Neuron (in vitro differentiated cells): Measurements from ENCODE around the gene SLC13A2.

Experiments used
- H2AFZ ChIP-seq: one replicate; pipeline ENCODE4 v1.6.1; 2013; ENCODE audit warnings: low read depth, mild to moderate bottlenecking, inconsistent platforms, low read length, moderate library complexity
- H3K27me3 ChIP-seq: one replicate; pipeline ENCODE4 v1.6.1; 2013; ENCODE audit warnings: low read length; ENCODE audit not compliant: insufficient read depth
- H3K36me3 ChIP-seq: one replicate; pipeline ENCODE4 v1.6.1; 2013; ENCODE audit warnings: low read length; ENCODE audit not compliant: insufficient read depth
- H3K4me1 ChIP-seq: one replicate; pipeline ENCODE4 v1.6.1; 2013; ENCODE audit warnings: low read length; ENCODE audit not compliant: insufficient read depth
- H3K4me3 ChIP-seq: 2 replicates; pipeline ENCODE4 v1.5.1; 2013; ENCODE audit warnings: mild to moderate bottlenecking, low read length, moderate library complexity
- H3K9me3 ChIP-seq: one replicate; pipeline ENCODE4 v1.6.1; 2013; ENCODE audit warnings: low read length

The SLC13A2 gene

DNA sequence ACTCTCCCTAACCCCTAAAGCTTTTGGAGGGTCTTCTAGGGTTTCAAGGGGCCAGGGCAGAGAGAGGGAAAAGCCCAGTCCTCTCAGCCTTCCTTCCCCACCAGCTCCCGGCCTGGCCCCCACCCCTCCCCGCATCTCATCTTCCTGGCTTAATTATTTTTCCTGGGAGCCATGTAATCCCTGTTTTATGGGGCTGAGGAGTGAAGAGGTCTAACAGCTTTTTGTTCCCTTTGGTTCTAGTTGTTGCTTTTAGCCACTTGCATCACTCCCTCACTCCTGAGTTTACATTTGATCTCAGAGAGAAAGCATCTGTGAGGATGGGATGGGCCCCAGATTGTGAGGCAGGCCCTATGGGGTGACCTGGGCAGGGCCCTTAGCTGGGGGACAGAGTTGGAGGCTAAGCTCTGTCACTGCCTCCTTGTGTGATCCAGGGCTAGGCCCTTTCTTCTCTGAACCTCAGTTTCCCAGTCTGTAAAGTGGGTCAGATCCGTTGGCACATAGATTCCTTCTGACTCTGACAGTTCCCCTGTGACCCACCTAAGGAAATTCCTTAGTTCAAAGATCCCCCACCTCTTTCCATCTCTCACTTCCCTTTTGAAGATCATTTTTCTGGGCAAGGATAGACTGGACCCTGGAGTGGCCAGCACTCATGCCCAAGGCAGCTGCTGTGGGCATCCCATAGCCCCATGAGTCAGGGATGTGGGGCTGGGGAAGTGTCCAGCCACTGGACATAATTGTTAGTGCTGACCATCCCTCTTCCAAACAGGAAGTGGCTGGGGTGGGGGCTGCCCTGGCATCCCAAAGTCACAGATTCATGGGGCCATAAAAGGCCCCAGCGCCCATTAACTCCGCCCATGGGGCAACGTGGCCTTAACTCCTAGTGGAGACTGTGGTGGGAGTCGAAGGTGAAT is 58.9 kb downstream of the SLC13A2 start:
- Histone ChIP-seq H2AFZ (no peak overlapping the region), H3K27me3 (peaks cover 20% of the 10 kb centered on the region), H3K36me3 (no peaks in the 10 kb centered on the region), H3K9me3 (no peaks in the 10 kb centered on the region), H3K4me3 (no peak overlapping the region), H3K4me1 (peaks cover 10% of the 10 kb centered on the region)

DNA sequence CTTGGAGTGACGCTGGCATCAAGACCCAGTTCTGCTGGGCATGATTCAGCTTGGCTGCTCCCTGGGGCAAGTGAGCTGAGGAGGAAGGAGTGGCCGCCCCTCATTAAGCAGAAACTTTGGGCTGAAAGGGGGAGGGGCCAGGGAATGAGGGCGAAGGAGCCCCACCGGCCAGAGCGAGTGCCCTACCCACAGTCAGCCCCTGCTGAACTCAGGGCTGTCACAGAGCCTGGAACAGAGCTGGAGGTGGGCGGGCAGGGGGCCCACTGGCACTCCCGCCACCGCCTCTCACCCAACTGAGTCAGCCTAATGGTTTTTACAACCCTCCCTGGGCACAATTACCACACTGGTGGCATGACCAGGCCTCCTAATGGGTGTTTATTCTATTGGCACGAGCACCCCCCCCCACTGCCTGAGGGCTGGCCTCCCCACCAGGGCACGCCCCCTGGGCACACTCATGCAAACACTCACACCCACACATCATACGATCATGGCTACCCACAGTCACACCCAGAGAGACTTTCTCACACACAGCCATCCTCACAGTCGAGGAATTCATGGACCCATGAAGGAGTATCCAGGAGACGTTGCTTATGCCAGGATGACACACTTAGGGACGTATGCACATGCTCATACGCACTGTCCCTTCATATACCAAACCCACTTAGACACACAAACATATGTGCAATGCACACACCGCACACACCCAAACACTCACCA is 59.8 kb downstream of the SLC13A2 start:
- Histone ChIP-seq H2AFZ (no peak overlapping the region), H3K4me3 (no peak overlapping the region), H3K4me1 (peaks cover 8% of the 10 kb centered on the region), H3K9me3 (no peaks in the 10 kb centered on the region), H3K27me3 (peaks cover 22% of the 10 kb centered on the region), H3K36me3 (no peaks in the 10 kb centered on the region)

DNA sequence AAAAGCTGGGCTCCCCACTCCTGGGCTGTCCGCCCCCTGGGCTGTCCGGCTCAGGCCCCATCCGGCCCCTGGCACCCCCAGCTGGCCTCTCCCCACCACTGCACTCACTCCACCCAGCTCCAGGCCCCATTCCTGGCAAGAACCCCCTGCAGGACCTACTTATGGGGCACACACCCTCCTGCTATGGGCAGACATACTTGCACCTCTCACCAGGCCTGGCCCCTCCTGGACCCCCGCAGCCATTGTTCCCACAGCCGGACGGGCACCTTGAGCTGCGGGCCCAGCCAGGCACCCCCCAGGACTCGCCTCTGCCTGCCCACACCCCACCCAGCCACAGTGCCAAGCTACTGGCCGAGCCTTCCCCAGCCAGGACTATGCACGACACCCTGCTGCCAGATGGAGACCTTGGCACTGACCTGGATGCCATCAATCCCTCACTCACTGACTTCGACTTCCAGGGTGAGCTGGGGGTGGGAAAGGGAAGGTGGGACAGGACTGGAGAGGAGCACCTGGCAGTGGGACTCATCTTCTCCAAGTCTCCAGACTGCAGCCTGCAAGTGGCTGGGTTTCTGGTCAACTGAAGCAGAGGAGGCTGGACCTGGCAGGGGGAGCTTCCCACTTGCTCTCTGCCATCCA is 61.4 kb downstream of the SLC13A2 start:
- H3K4me1 ChIP-seq = no peaks in the 10 kb centered on the region
- peaks cover 24% of the 10 kb centered on the region for H3K27me3 ChIP-seq
- H3K4me3 ChIP-seq = no peak overlapping the region
- no peaks in the 10 kb centered on the region for H3K9me3 ChIP-seq
- no peak overlapping the region for H2AFZ ChIP-seq
- H3K36me3 ChIP-seq = no peaks in the 10 kb centered on the region

DNA sequence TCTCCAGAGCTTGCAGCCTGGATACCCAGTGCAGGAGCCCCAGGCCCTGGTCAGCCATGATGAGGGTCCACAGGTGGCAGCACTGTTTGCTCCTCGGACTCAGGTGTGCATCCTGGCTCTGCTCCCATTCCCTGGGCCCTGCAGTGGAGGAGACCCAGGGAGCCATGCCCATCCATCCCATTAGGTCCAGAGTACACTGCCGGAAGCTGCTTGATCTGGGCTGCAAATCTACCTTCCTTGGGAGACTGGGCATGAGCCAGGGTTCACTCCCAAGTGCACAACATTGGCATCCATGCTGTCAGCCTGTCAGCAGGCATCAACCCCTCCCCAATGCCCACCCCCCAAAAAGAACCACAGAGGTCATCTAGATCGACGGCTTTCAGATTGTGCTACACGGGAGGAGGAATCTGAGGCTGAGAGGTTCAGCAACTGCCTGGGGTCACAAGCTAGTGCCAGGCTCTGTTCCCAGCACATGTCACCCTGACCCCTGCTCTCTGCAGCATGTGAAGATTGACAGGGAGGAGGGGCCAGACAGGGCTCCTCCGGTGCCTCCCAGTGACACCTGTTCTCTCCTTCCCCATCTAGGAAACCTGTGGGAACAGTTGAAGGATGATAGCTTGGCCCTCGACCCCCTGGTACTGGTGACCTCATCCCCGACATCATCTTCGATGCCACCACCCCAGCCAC is 63.2 kb downstream of the SLC13A2 start:
- Histone ChIP-seq H2AFZ (no peak overlapping the region), H3K27me3 (peaks cover 24% of the 10 kb centered on the region), H3K9me3 (no peaks in the 10 kb centered on the region), H3K36me3 (no peaks in the 10 kb centered on the region), H3K4me3 (no peak overlapping the region), H3K4me1 (no peaks in the 10 kb centered on the region)

DNA sequence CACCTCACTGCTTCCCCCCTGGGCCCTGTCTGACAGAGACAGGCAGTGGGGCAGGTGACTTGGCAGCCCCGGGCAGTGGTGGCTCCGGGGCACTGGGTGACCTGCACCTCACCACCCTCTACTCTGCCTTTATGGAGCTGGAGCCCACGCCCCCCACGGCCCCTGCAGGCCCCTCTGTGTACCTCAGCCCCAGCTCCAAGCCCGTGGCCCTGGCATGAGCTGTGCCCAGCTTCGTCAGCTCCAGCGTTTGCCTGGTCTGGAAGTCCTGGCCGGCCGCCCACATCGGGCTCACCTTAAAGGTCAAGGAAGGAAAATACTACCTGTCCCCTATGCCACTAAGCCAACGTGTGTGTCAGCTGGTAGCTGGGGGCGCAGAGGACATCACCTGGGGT is 63.8 kb downstream of the SLC13A2 start:
- H3K4me3 ChIP-seq = no peak overlapping the region

DNA sequence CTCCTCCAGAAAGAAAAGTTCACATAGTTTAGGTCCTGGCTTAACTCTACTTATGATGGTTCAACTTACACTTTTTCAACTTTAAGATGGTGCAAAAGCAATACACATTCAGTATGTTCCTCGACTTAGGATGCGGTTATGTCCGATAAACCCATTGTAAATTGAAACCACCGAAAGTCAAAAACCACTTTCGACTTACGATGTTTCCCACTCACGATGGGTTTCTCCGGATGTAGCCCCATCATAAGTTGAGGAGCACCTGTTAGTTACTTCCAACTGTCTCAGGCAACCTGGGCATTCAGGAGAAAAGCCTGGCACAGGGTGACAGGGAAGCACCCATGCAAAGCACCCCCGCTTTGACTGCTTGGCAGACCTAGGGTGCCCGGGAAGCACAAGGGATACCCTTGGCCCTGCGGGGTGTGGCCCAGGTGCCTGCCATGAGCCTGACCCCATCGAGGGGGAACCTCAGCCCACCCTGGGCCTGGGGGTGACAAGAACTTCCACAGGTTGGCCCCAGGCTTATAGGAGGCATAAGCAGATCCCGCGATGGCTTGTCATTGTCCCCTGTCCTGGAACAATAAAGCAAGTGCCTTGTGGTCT is 65.0 kb downstream of the SLC13A2 start:
- no peak overlapping the region for H2AFZ ChIP-seq
- peaks cover 24% of the 10 kb centered on the region for H3K27me3 ChIP-seq
- no peaks in the 10 kb centered on the region for H3K36me3 ChIP-seq
- no peaks in the 10 kb centered on the region for H3K4me1 ChIP-seq
- no peak overlapping the region for H3K4me3 ChIP-seq
- H3K9me3 ChIP-seq = no peaks in the 10 kb centered on the region

More for the DNA sequence above, 63.8 kb downstream of the SLC13A2 start:
- no peaks in the 10 kb centered on the region for H3K4me1 ChIP-seq
- H2AFZ ChIP-seq = no peak overlapping the region
- peaks cover 24% of the 10 kb centered on the region for H3K27me3 ChIP-seq
- H3K36me3 ChIP-seq = no peaks in the 10 kb centered on the region
- no peaks in the 10 kb centered on the region for H3K9me3 ChIP-seq

DNA sequence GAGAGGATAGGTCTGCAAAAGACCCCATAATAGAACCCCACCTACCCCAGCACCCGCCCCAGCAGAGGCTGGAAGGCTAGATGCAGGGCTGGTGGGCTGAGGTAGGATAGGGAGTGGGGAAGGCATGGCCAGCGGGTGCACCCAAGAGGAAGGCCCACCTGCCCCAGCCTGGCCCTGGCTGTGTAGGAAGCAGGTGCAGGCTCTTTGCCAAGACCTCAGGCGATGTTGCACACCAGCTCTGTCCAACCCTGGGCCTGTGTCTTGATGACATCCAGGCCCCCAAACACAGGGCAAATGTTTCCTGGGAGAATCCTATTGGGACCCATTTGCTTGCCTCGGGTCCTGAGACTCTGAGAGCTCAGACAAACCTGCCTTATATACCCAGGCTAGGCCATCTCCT is 66.8 kb downstream of the SLC13A2 start:
- H3K9me3 ChIP-seq = no peaks in the 10 kb centered on the region
- no peak overlapping the region for H3K4me3 ChIP-seq
- H3K36me3 ChIP-seq = no peaks in the 10 kb centered on the region
- no peak overlapping the region for H2AFZ ChIP-seq
- no peaks in the 10 kb centered on the region for H3K4me1 ChIP-seq
- peaks cover 20% of the 10 kb centered on the region for H3K27me3 ChIP-seq

DNA sequence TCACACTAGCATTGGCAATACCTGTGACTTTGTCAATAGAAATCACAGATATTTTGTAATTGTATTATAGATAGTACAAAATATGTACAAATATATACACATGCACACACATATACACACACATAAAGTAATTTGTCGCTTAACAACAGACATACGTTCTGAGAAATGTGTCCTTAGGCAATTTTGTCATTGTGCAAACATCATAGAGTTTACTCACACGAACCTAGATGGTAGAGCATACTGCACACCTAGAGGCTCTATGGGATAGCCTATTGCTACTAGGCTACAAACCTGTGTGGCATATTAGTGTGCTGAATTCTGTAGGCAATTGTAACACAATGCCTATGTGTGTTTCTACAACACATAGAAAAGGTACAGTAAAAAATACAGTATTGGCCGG is 68.0 kb downstream of the SLC13A2 start:
- Histone ChIP-seq H3K4me3 (no peak overlapping the region), H3K4me1 (no peaks in the 10 kb centered on the region), H3K9me3 (no peaks in the 10 kb centered on the region), H3K36me3 (no peaks in the 10 kb centered on the region), H2AFZ (no peak overlapping the region), H3K27me3 (peaks cover 11% of the 10 kb centered on the region)

DNA sequence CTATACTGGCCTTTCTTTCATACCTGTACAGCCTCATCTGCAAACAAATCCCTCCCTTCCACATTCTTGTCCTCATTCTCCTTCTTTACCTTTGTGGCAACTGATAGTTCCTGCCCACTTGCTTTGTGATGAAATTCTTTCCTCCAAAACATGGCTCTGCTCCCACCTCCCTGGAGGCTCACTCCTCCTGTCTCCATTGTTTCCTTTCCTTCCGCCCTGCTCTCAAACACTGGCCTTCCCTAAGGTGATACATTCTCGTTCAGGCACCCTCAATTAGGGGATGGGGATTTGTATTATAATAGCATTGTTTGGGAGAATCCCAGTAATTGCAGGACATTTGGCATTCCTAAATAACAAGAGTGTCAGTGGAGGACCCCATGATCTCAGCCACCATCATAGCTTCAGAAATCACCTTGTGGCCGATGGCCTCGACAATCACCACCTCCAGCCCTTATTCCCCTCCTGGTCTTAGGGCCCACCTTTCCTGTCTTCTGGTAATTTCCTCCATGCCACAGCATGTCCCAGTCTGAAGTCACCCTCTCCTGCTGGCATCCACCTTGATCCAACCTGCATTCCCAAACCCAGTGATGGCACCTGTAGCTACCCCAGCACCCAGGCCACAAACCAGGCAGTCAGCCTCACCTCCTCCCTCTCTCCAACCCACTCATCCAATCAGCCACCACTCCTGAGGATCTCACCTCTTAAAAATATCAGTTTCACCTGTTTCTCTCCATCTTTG is 71.1 kb downstream of the SLC13A2 start:
- Histone ChIP-seq H3K9me3 (no peaks in the 10 kb centered on the region), H3K4me3 (no peak overlapping the region), H3K4me1 (no peaks in the 10 kb centered on the region), H2AFZ (no peak overlapping the region), H3K27me3 (no peaks in the 10 kb centered on the region), H3K36me3 (peaks cover 11% of the 10 kb centered on the region)

DNA sequence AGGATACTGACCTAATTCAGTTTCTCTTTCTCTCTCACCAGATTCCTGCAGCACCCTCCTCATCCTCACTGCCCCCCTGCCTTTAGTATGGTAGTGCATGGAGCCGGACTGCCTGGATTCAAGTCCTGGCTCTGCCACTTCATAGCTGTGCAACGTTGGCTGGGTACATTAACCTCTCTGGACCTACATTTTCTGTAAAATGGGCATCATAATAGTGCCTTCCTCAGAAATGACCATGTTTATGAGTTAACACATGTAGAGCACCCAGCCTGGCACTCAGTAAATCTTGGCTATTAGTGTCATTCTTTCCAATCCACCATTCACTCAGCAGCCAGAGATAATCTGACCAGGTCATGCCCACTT is 71.7 kb downstream of the SLC13A2 start:
- no peaks in the 10 kb centered on the region for H3K4me1 ChIP-seq
- no peak overlapping the region for H3K4me3 ChIP-seq
- peaks cover 11% of the 10 kb centered on the region for H3K36me3 ChIP-seq
- H3K27me3 ChIP-seq = no peaks in the 10 kb centered on the region
- H3K9me3 ChIP-seq = no peaks in the 10 kb centered on the region
- no peak overlapping the region for H2AFZ ChIP-seq

DNA sequence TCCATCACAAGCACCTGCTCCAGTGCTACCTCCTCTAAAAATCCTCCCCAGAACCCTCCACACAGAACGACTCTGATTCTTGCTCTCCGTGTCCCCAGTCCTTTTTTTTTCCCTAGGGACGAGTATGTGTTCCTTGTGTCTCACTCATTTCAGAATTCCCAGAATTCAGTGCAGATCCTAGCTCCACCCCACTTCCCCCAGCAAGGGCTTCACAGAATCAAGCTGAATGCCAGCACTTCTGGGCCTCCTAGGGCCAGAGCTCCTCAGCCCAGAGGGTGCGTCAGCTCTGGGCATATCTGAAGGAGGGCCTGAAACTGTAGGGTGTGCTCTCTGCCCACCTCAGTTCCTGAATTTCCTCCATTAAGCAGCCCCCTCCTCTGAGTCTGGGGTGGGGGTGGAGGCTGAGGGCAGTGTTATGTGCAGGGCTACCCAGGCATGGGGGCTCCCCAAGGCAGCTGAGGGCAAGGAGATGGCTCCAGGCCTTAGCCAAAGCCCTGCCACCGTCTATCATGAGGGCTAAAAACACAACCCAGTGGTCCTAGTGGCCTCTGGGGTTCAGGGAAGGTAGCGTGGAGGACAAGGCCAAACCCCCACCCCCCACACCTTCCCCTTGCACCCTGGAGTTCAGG is 72.5 kb downstream of the SLC13A2 start:
- peaks cover 2% of the 10 kb centered on the region for H3K4me1 ChIP-seq
- H3K9me3 ChIP-seq = no peaks in the 10 kb centered on the region
- peaks cover 11% of the 10 kb centered on the region for H3K36me3 ChIP-seq
- H3K4me3 ChIP-seq = no peak overlapping the region
- H2AFZ ChIP-seq = no peak overlapping the region
- no peaks in the 10 kb centered on the region for H3K27me3 ChIP-seq
